ENCODE data around the gene NCAM2. TPM values are rescaled to one million over a fixed set of nuclear protein-coding genes. Genes with fewer than 3 reads are reported as not detected.
"Not testable (repeated sequence)": the region's sequence is repeated elsewhere in the genome, so short reads cannot be mapped to it uniquely, and the experiment has no call there.

NCAM2 gene
- total RNA-seq, 1 experiment from 2014 or later: 0.48 TPM

DNA sequence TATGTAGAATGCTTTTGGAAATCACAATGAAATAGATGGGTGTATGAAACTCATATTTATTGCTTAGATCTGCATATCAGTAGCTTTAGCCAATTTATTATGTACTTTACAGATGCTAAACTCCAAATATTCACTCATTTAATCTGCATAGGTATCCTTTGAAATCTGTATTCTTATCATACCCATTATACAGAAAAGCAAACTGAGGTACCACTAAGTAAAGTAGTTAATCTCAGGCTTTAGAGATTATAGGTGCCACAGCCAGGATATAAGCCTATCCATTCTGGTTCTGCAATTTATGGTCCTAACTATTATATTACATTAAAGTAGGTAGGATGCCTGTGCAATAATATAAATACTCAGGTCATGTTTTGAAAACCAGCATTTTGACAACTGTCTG is 369.4 kb downstream of the NCAM2 start:
- no peak for DNase-seq
- H3K36me3 ChIP-seq (replicated peaks; ENCODE audit: control insufficient read depth, insufficient read depth, low read length): no peaks in the 10 kb centered on the region
- H3K4me3 ChIP-seq (ENCODE audit: insufficient read depth, low read depth, low read length): no peak overlapping the region
- no peaks in the 10 kb centered on the region for H3K27me3 ChIP-seq (ENCODE audit: control insufficient read depth, insufficient read depth, low read length)

DNA sequence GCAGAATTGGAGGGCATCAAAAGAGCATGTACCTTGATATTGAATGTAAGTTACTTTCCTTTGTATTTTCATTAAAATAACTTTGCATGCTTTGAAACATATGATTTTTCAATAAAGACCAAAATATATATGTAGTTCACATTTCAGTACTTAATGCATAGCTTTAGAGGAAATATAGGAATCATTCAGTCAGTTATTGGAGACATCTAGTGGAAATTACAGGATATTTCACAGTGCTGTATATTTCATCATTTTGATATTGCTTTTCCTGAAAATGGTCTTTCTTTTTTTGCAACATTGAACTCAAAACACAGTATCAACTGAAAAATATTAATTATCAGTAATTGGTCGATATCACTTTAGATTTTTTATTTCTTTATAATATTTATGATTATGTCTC is 375.8 kb downstream of the NCAM2 start:
- Histone ChIP-seq H3K36me3 (replicated peaks; ENCODE audit: control insufficient read depth, insufficient read depth, low read length) (no peaks in the 10 kb centered on the region), H3K4me3 (ENCODE audit: insufficient read depth, low read depth, low read length) (no peak overlapping the region), H3K27me3 (ENCODE audit: control insufficient read depth, insufficient read depth, low read length) (no peaks in the 10 kb centered on the region)
- DNase-seq: no peak

DNA sequence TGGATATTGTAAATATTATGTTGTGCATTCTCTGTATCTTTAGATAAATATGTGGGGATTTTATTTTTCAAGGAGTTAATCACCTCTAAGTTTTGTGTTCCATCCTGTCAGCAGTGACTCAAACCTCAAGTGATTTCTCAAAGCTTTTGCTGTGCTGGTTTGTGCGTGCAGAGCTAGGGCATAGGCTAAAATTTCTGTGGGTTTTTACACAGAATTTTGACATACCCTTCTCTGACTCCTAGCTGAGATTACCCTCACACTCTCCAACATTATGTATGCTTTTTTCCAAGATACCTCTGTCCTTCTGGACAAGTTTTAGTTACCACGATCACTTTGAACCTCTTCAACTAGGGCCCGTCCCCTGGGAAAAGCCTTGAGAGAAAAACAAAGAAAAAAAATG is 384.9 kb downstream of the NCAM2 start:
- Histone ChIP-seq H3K4me3 (ENCODE audit: insufficient read depth, low read depth, low read length) (no peak overlapping the region), H3K36me3 (replicated peaks; ENCODE audit: control insufficient read depth, insufficient read depth, low read length) (no peaks in the 10 kb centered on the region), H3K27me3 (ENCODE audit: control insufficient read depth, insufficient read depth, low read length) (no peaks in the 10 kb centered on the region)
- no peak for DNase-seq

DNA sequence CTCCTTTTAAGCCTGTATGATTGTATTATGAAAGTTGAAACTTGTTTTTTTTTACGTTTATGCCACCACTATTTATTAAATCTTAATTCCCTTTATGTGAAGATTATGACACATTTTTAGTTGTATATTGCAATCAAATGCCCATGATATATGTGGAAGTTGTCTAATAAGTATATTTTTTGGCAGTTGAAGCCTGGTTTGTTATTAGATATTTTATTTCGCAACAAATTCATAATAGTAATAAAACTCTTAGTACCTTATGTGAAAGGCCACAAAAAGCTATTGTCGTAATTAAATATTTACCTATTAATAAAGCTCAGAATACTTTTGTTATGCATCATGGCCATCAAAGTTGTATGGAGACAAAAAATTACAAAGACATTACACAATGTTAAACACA is 386.8 kb downstream of the NCAM2 start:
- H3K27me3 ChIP-seq (ENCODE audit: control insufficient read depth, insufficient read depth, low read length): no peaks in the 10 kb centered on the region
- no peaks in the 10 kb centered on the region for H3K36me3 ChIP-seq (replicated peaks; ENCODE audit: control insufficient read depth, insufficient read depth, low read length)
- no peak overlapping the region for H3K4me3 ChIP-seq (ENCODE audit: insufficient read depth, low read depth, low read length)

DNA sequence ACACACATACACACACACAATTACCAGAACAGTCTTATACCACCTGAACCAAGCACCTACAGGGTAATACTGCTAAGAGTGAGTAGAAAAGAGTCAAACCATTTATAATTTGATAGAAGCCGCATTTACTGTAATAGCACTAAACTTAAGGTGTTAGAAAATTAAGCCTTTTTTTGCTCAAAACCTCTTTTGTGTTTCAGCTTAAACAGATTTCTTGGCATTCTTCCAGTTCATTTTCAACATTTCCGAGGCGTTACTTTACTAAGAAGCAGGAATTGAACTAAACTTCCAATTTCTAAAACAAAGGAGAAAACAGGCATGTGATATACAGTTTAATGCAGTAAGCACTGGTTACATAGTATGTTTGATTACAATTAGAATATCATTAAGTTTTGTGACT is 387.2 kb downstream of the NCAM2 start:
- no peak for DNase-seq
- Histone ChIP-seq H3K4me3 (ENCODE audit: insufficient read depth, low read depth, low read length) (no peak overlapping the region), H3K36me3 (replicated peaks; ENCODE audit: control insufficient read depth, insufficient read depth, low read length) (no peaks in the 10 kb centered on the region), H3K27me3 (ENCODE audit: control insufficient read depth, insufficient read depth, low read length) (no peaks in the 10 kb centered on the region)

More for the DNA sequence above, 386.8 kb downstream of the NCAM2 start:
- DNase-seq: no peak

DNA sequence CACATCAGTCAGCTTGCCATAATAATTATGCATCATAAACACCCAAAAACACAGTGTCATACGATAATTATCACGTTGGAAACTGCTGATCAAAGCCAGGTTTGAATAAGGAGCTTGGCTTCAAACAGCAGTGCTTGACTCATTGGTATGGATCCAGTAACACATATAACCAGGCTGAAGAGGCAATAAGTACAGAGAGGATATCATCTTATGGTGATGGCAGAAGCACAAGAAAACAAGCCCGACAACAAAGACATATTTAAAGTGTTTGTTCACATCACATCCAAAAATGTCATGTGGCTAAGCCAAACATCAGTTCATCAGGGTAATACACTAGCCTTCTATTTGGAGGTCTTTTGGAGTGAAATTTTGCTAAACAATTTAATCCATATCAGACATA is 389.7 kb downstream of the NCAM2 start:
- Histone ChIP-seq H3K27me3 (ENCODE audit: control insufficient read depth, insufficient read depth, low read length) (no peaks in the 10 kb centered on the region), H3K36me3 (replicated peaks; ENCODE audit: control insufficient read depth, insufficient read depth, low read length) (no peaks in the 10 kb centered on the region), H3K4me3 (ENCODE audit: insufficient read depth, low read depth, low read length) (no peak overlapping the region)
- DNase-seq: no peak

DNA sequence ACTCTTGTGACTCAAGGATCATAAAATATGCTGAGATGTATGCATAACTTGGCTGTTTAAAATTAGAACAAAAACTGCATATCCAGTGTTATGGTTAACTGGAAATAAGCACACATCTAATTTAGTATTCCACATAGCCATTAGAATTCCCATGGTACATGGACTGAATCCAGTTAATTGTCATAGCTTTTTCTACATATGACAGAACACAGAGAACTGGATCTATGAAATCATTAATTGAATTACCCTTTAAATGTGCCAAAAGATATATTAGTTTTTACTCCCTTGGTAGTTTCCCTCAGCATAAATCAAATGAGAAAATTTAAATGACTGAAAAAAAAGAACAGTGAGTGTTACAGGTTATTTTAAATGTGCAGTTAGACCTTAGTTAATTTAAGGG is 395.9 kb downstream of the NCAM2 start:
- Histone ChIP-seq H3K36me3 (replicated peaks; ENCODE audit: control insufficient read depth, insufficient read depth, low read length) (no peaks in the 10 kb centered on the region), H3K4me3 (ENCODE audit: insufficient read depth, low read depth, low read length) (no peak overlapping the region), H3K27me3 (ENCODE audit: control insufficient read depth, insufficient read depth, low read length) (no peaks in the 10 kb centered on the region)
- DNase-seq: no peak

DNA sequence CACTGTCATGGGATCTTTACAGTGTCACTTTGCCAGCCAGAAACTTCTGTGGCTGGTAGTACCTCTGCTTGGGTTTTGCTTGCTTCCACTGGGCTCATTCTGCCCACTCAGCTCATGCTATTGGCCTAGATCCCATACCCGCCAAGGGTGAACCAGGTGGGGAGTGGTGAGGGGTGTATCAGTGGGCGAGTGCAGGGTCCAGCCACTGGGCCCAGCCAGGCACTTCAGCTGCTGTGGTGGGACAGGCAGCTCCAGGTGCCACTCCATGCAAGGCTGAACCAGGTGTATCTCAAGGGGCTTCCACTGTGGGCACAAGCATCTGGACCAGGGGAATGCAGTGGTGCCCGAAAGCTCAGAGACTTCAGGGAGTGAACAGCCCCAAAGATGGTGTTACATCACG is 398.2 kb downstream of the NCAM2 start:
- H3K36me3 ChIP-seq (replicated peaks; ENCODE audit: control insufficient read depth, insufficient read depth, low read length): no peaks in the 10 kb centered on the region
- no peak for DNase-seq
- no peak overlapping the region for H3K4me3 ChIP-seq (ENCODE audit: insufficient read depth, low read depth, low read length)
- no peaks in the 10 kb centered on the region for H3K27me3 ChIP-seq (ENCODE audit: control insufficient read depth, insufficient read depth, low read length)

DNA sequence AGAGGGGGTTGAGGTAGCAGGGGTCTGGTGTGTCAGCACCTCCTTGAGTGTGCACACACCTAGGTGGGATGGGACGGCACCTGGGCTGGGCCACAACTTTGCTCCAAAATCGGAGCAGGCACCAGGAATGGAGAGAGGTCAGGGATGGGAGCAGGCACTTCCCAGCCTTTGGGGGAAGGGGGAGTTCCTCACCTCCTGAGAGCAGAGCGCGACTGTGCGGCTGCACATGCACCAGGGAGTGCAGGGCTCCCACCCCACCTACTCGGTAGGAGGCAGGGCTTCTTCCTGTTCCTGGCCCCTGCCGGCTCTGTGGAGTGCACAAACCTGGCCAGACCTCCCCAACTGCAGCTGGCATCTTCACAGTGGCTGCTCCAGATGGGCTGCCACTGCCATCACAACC is 399.3 kb downstream of the NCAM2 start:
- no peaks in the 10 kb centered on the region for H3K27me3 ChIP-seq (ENCODE audit: control insufficient read depth, insufficient read depth, low read length)
- no peak overlapping the region for H3K4me3 ChIP-seq (ENCODE audit: insufficient read depth, low read depth, low read length)
- no peak for DNase-seq
- no peaks in the 10 kb centered on the region for H3K36me3 ChIP-seq (replicated peaks; ENCODE audit: control insufficient read depth, insufficient read depth, low read length)

DNA sequence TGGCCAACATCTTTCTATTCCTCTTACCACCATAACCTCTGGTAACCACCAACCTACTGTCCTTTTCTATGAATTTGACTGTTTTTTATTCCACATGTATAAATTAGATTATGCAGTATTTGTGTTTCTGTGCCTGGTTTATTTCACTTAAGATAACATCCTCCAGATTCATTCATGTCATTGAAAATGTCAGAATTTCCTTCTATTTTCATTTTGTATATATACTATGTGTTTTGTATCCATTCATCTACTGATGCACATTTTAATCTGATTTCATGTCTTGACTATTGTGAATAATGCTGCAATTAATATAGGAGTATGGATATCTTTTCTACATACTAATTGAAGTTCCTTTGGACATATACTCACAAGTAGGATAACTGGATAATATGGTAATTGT is 403.2 kb downstream of the NCAM2 start:
- Histone ChIP-seq H3K4me3 (ENCODE audit: insufficient read depth, low read depth, low read length) (no peak overlapping the region), H3K27me3 (ENCODE audit: control insufficient read depth, insufficient read depth, low read length) (no peaks in the 10 kb centered on the region), H3K36me3 (replicated peaks; ENCODE audit: control insufficient read depth, insufficient read depth, low read length) (no peaks in the 10 kb centered on the region)
- no peak for DNase-seq

DNA sequence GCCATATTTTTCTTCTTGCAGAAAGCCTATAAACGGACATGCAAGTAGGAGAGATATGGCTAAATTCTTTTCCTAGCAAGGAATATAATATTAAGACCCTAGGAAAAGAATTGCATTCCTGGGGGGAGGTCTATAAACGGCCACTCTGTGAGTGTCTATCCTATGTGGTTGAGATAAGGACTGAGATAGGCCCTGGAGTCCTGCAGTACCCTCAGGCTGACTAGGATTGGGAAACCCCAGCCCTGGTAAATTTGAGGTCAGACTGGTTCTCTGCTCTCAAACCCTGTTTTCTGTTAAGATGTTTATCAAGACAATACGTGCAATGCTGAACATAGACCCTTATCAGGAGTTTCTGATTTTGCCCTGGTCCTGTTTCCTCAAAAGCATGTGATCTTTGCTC is 404.0 kb downstream of the NCAM2 start:
- DNase-seq; H3K27me3 ChIP-seq (ENCODE audit: control insufficient read depth, insufficient read depth, low read length); H3K36me3 ChIP-seq (replicated peaks; ENCODE audit: control insufficient read depth, insufficient read depth, low read length); H3K4me3 ChIP-seq (ENCODE audit: insufficient read depth, low read depth, low read length): not testable (repeated sequence)

DNA sequence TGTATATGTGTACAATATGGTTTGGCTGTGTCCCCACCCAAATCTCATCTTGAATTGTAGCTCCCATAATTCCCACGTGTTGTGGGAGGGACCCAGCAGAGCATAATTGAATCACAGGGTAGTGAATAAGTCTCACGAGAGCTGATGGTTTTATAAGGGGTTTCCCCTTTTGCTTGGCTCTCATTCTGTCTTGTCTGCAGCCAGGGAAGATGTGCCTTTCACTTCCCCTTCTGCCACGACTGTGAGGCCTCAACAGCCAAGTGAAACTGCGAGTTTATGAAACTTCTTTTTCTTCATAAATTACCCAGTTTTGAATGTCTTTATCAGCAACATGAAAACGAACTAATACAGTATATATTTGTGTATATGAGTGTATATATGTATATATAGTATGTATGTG is 406.1 kb downstream of the NCAM2 start:
- DNase-seq; H3K4me3 ChIP-seq (ENCODE audit: insufficient read depth, low read depth, low read length); H3K27me3 ChIP-seq (ENCODE audit: control insufficient read depth, insufficient read depth, low read length); H3K36me3 ChIP-seq (replicated peaks; ENCODE audit: control insufficient read depth, insufficient read depth, low read length): not testable (repeated sequence)

DNA sequence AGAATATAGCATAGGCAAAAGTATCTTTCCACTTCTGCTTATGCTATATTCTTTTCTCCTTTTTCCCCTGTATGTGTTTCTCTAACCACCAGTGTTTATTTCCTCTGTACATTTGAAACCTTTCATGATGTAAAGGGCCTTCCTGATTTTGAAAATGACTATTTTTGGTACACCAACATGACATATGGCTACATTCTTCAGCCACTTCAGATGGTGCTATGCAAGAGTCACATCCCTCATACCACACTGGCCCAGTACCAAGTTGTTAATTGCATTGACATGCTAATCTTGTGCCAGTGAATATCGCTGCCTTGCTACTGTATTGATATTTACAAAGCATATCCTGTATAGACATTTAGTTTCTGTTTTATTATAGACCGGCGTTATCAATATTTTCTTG is 408.7 kb downstream of the NCAM2 start:
- DNase-seq: no peak
- no peak overlapping the region for H3K4me3 ChIP-seq (ENCODE audit: insufficient read depth, low read depth, low read length)
- H3K27me3 ChIP-seq (ENCODE audit: control insufficient read depth, insufficient read depth, low read length): no peaks in the 10 kb centered on the region
- no peaks in the 10 kb centered on the region for H3K36me3 ChIP-seq (replicated peaks; ENCODE audit: control insufficient read depth, insufficient read depth, low read length)

DNA sequence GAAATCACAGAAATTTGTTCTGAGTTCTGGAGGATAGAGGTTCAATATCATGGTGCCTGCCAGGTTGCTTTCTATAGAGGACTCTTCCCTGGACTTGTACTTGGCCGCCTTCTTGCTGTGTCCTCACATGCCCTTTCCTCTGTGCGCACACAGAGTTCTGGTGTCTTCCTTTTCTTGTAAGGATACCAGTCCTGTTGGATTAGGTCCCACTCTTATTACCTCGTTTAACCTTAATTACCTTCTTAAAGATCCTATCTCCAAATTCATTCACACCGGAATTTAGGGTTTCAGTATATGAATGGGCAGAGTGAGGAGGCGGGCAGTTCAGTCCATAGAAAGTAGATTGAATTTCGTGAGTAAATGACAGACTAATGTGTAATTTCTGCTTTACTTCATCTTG is 413.9 kb downstream of the NCAM2 start:
- H3K4me3 ChIP-seq (ENCODE audit: insufficient read depth, low read depth, low read length): no peak overlapping the region
- no peak for DNase-seq
- no peaks in the 10 kb centered on the region for H3K36me3 ChIP-seq (replicated peaks; ENCODE audit: control insufficient read depth, insufficient read depth, low read length)
- no peaks in the 10 kb centered on the region for H3K27me3 ChIP-seq (ENCODE audit: control insufficient read depth, insufficient read depth, low read length)

DNA sequence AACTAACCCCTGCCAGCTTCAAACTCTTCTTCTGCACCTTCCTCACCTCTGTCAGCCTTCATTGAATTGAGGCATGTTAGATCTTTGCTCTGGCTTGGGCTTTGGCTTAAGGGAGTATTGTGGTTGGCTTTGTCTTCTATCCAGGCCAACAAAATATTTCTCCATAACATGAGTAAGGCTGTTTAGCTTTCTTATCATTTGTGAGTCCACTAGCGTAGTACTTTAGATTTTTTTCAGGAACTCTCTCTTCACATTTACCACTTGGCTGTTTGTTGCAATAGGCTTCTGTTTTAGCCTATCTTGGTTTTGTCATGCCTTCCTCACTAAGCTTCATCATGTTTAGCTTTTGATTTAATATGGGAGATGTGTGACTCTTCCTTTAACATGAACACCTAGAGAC is 417.5 kb downstream of the NCAM2 start:
- no peak overlapping the region for H3K4me3 ChIP-seq (ENCODE audit: insufficient read depth, low read depth, low read length)
- H3K27me3 ChIP-seq (ENCODE audit: control insufficient read depth, insufficient read depth, low read length): no peaks in the 10 kb centered on the region
- no peaks in the 10 kb centered on the region for H3K36me3 ChIP-seq (replicated peaks; ENCODE audit: control insufficient read depth, insufficient read depth, low read length)
- DNase-seq: no peak

DNA sequence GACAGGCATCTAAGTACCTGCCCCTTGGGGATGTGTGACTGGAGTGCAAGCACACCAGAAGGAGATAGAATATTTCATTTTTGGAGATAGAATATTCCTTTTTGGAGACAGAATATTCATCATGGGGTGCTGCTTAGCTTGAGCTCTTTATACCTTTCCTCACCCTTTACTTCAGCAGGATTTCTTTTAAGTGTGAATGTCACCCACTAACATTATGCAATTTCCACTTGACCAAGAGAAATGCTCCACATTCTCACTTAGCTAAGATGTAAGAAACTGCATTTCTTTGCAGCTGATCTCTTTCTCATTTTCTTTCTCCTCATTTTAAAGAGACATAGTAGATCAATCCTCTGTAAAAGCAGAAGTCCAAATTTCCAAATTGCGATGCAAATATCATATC is 436.7 kb downstream of the NCAM2 start:
- H3K4me3 ChIP-seq (ENCODE audit: insufficient read depth, low read depth, low read length): no peak overlapping the region
- DNase-seq: no peak
- H3K36me3 ChIP-seq (replicated peaks; ENCODE audit: control insufficient read depth, insufficient read depth, low read length): no peaks in the 10 kb centered on the region
- H3K27me3 ChIP-seq (ENCODE audit: control insufficient read depth, insufficient read depth, low read length): no peaks in the 10 kb centered on the region
